Activated CD4-positive, alpha-beta T cell treated with anti-CD3 and anti-CD28 coated beads, Interleukin-2, amount 50 U/mL, for 24 hours (primary cell): ENCODE results near the gene CEP170B.

Experiments used
- DNase-seq, 2 donors: peaks; one replicate each; pipeline ENCODE4 v3.0.0-alpha.2; 2020; ENCODE audit warnings: low read depth in 1 of 2, low spot score in 1 of 2

The CEP170B gene

DNA sequence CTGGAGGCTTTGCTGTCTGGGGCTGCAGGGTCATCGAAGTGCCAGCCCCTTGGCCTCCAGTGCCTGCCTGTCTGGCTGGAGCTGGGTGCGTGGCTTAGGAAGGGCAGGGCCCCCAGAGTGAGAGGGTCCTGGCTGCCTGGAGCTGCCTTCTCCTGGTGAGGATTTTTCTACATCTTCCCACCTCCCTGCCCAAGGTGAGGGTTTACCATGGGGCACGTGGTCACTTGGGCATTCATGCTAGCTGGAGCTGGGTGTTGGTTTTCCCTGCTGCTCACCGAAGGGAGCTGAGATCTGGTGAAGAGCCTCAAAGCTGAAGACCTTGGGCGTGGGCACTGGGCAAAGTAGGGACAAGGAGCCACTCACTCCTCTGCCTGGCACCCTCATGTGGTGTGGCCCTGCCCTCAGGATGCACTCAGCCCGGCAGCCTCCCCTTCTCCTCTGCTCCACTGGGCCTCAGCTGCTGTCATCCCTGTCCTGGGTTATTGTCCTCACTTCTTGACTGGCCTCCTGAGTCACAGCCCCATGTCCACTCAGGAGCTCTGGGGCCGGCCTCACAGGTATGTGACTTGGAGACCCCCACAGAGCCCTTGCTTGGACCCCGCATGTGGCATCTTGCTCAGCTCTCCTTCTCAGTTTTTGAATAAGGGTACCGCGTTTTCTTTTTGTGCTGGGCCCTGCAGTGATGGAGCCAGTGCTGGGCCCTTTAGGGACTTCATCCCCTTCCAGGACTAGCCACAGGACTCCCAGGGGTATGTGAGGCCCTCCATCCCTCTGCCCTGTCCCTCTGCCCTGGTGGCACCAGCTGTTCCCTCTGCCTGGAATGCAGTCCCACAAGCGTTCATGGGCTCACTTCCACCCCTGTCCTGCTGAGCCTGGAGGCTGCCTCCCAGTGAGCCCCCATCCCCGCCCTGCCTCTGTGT lies 1.6 kb downstream of the CEP170B start:
- DNase-seq: no peak

DNA sequence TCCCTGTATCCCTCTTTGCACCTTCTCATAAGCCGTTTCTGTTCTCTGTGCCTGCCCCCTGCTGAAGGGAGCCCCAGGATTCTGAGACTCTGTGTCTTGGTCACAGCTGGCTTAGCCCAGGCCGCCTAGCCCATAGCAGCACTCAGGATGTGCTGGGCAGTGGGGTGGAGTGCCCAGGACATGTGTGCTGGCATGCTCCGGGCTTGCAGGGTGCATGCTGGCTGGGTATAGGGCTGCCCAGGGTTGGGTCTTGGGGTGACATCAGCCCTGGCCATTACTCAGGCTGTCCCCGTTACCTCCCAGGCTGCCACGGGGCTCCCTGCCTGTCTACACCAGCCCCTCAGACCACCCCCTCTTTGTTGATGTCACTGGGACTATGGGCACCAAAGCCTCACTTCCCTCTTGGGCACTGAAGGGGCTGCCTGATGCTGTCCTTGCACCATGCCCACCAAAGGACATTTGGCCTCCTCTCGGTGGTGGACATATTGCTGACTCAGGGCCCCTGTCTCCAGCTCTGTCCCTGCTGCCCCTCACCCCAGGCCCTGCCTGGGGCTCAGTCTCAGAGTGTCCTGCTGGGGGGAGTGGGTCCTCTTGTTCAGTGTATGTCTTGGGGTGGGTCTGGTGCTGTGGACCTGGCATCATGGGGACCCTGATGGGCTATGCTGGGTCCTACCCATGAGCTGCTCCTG lies 2.4 kb downstream of the CEP170B start:
- no peak for DNase-seq

DNA sequence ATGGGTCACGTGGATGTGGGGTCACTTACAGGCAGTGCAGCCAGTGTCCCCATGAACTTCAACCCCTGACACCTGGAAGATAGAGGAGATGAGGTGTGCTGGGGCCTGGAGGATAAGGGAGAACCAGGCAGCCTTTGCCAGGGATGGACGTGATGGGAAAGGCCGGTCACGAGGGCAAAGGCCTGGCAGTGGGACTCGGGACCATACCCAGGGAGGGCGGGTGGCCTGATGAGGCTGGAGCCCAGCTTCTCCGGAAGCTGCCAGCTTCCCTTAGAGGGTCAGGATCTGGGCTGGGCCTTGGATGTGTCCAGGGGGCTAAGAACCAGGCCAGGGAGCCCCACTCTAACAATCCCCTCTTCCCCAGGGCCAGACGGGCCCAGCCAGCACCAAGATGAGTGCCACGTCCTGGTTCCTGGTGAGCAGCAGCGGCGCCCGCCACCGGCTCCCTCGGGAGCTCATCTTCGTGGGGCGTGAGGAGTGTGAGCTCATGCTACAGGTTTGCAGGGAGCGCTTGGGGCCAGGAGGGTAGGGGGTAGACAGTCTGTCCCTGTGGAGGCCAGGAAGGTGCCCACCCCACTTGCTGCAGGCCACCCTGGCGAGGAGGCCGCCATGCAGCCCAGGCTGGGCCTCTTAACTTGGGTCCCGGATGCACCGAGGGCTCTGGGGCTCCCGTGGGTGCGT lies 3.1 kb downstream of the CEP170B start:
- no peak for DNase-seq

DNA sequence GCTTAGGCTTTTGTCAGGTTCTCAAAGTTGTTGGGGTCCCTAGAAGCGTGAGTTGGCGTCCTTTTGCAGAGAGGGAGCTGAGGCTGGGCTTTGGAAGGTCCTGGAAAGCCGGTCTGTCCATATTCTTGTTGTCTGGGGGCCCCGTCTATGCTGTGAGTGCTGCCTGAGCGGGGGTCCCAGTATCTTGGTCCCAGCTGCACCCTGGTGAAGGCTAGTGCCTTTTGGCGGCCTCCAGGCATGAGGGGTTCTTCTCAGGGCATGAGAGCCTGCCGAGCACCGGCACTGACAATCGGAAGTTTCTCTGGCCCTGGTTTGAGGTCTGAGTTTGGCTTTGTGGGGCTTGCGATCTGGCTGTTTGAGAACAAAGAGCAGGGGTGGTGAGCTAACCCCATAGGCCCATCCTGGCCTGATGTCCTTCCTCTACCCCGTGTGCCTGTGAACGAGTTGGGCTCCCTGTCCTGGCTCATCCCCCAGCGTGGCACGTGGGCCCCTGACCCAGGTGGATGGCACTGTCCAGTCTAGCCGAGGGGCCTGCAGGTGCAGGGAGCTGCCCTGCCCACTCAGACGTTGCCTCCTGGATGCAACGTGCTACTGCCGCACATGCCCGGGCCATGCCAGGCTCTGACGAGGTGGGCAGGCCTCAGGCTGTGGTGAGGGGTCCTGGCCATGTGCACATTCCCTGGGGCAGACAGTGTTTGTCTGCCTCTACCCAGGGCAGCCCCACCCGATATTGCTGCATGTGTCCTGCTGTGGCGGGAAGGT lies 3.9 kb downstream of the CEP170B start:
- DNase-seq: no peak

DNA sequence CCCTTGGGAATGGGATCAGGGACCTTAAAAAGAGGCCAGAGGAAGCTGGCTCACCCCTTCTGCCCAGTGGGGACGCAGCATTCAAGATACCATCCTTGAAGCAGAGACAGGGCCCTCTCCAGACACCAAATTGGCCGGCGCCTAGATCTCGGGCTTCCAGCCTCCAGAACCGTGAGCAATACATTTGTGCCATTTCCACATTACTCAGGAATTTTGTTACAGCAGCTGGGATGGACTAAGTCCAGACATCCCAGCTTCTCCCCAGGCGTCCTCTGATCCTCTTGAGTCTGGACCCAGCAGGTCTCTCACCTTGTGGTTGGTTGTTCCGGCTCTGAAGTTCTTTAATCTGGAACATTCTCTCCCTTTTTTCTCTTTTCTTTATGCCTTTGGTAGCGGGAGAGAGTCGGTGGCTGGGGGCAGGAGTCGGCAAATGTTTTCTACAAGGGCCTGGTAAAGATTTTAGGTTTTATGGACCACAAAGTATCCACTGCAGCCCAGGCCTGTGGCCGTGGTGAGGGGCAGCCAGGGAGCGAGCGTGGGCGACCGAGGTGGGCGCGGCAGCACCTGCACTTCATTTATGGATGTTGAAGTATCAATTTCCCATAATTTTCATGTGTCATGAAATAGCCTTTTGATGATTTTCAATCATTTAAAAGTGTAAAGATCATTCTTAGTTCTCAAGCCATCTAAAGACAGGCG lies 4.8 kb downstream of the CEP170B start:
- DNase-seq: no peak

DNA sequence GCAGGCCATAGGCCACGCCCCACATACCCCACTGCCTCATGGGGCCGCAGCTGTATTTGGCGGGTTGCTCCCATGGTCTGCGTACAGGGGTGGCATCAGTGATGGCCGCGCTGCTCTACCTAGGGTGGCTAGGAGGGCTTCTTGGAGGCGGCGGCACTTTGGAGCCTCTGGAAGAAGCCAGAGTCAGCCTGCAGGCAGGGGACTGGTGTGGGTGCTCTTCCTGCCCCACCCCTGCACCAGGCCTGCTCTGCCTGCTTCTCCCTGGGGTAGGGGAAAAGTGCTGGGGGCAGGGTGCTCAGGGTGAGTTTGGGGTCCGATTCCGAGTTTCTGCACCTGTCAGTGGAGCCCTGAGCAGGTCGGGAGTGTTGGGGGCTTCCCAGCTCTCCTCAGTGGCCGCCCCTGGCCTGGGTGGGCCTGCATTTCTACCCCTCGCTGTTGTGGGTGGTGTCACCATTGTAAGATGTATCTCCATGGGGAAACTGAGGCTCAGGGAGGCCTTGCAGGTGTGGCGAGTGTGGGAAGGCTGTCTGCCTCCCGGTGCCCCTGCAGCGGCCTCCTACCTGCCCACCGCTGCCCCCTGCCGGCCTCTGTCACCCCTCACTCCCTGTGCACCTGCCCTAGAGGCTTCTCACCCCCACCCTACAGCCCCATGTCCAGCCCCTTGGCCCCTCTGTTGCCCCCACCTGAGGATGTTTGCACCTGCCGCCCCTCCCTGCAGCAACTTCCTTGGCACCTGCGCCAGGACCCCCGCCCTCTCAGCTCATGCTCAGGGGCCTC lies 5.5 kb downstream of the CEP170B start:
- peak in 1 of 2 donors; percentile 20 for DNase-seq

DNA sequence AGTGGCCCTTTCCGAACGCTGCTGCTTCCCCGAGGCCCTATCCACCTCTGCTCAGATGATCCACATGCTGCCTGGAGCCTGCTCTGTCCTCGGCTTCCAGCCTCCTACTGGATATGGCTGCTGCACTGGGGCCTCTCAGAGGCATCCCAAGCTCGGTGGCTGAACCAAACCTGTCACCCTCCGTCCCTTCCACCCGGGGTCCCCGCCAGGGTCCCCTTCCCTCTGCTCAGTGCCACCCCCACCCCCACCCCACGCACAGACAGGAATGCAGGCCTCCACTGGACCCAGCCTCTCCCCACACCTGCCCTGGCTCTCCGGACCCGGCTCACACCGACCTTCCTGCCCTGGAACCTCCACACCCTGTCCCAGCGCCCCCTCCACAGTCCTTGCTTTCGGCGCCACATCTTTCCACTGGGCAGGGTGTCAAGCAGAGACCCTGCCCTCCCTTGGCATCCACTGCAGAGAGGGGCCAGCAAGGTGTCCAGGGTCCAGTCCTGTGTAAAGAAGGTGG lies 6.1 kb downstream of the CEP170B start:
- DNase-seq: no peak

DNA sequence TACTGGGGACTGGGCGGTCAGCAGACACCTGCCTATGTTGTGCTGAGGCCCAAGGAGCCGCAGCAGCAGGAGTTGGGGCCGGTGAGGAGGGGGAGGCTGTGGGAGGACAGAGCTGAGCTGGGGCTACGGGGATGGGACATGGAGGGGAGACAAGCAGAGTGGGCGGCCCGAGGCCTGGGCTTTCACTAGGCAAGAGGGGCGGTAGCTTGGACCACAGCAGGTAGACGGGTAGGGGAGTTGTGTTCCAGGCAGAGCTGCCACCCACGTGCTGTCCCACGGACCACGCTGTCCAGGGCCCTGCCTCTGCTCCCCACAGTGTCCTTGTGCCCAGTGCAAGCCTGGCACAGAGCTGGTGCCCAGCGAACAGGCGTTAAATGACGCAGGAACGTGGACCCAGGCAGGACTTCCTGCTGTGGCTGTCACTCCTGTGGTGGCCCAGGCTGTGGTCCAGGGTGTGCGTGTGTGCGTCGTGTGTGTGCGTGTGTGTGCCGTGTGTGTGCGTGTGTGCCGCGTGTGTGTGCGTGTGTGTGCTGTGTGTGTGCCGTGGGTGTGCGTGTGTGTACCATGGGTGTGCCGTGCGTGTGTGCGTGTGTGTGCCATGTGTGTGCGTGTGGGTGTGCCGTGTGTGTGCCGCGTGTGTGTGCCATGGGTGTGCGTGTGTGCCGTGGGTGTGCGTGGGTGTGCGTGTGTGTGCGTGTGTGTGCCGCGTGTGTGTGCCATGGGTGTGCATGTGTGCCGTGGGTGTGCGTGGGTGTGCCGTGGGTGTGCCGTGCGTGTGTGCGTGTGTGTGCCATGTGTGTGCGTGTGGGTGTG lies 6.8 kb downstream of the CEP170B start:
- no peak for DNase-seq

DNA sequence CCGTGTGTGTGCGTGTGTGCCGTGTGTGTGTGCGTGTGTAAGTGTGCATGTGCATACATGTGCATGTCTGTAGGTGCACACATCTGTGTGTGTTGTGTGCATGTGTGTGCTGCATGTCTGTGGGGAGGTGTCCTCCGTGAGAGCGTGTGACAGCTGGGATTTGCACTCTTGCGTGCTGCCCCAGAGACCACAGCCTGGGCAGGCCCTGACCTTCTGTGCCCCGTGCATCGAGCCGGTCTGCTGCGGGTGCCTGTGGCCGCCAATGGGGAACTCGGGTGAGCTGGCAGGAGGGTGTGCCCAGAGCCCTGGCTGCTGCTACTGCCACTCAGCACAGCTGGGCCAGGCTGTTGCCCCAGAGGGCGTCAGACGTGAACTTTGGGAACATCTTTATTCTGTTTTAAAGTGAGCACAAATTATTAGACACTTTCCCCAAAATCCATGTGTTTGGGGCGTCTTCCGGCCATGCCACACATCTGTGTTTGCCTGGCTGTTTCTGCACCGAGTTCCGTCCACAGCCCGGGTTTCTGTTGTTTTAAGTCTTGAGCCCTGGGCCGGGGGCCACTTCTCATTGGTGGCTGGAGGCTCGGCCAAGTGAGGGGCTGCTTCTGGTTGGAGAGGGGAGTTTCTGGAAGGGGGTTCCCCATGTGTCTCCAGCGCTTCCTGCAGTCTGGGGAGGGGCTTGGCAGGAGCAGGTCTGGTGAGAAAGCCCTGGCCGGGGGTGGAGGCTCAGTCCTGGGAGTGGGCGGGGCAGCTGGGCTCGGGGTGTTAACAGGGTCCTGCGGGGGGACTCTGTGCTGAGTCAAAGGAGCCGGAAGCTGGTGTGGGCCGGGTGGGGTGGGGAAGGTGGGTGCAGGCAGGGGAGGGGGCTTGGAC lies 7.6 kb downstream of the CEP170B start:
- DNase-seq: no peak

DNA sequence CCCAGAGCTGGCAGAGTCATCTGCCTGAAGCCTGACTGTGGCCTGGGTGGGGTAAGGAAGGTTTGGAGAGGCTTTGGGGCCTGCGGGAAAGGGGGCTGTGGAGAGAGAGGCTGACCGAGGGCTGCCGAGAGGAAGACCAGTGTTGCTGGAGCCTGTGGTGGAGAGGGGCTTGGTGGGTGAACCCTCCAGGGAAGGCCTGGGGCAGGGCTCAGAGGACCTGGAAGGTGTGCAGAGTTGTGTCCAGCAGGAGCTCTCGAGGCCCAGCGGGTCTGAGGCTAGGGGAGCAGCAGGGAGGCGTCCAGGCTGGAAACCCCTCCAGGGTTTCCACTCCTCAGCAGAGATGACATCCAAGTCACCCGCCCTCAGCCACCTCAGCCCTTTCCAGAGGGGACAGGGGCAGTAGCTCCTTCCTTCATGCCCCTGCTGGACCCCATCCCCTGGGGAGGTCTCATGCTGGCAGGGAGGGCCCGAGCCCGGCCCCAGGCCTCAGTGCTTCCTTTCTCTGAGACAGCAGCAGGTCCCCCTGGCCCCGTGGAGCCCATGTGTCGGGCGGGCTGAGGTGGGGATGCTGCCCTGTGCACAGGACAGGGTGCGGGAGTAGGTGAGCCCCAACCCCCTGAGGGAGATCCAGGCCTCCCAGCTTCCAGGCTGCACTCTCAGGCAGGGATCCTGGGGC lies 8.4 kb downstream of the CEP170B start:
- no peak for DNase-seq

DNA sequence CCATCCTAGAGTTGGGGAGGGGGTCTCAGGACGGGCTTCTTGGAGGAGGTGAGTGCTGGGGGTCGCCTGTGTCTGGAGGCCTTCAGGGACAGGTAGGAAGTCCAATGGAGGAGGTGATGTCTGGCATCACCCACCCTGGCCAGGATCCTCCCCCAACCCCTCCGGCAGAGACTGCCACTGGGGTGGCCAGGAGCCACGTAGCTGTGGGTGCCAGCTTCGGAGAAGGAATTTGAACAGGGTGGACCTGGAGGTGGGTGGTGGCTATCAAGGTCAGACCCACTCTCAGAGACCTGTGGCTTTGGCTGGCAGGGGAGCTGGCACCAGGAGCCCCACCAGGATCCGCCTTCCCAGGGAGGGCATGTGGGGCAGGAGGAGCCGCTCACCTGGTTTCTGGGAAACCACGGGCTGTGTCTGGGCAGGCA lies 9.1 kb downstream of the CEP170B start:
- no peak for DNase-seq

DNA sequence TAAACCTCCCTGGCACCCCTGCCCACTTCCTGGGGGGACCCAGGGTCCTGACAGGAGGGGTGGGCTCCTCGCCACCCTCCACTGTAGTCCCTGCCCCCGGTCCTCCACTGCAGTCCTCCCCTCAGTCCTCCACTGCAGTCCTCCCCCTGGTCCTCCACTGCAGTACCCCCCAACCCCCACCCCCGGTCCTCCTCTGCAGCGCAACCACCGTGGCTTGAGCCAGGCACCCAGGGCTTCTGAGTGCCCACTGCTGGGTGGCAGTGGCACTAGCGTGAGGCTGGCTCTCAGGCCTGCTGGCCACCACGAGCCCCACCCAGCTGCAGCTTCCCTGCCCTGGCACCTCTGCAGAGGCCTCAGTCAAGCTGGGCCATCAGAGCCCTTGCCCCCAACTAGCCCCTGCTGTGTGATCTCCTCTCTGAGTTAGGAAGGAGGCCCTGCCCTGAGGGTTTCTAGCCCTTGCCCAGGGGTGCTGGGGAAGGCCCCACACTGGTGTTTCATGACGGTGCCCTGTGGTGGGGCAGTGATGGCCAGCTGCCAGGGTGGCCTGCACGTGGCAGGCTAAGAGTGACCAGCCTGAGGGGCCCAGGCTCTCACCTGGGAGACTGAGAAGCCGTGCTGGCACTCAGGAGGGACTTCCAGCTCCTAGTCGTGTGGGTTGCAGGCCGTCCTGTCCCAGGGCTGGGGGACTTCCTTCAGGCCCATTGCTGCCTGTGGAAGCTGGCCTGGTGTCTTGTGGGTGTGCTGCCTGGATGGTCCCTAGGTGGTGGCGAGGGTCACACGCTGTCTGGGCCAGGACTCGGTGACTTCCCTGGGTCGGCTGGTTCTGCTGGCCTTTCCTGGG lies 9.7 kb downstream of the CEP170B start:
- DNase-seq: no peak

DNA sequence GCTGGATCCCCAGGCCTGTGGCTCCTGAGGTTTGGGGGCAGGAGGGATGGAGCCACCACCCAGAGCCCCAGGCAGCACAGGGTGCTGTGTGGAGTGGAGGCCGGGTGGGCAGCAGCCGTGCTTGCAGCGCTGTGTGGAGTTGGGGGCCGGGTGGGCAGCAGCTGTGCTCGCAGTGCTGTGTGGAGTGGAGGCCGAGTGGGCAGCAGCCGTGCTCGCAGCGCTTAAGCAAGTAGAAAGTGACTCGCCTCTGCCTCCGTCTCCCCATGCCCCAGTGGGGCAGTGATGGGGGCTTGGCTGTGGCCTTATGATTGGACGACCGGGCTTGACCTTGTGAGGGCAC lies 10.3 kb downstream of the CEP170B start:
- no peak for DNase-seq

DNA sequence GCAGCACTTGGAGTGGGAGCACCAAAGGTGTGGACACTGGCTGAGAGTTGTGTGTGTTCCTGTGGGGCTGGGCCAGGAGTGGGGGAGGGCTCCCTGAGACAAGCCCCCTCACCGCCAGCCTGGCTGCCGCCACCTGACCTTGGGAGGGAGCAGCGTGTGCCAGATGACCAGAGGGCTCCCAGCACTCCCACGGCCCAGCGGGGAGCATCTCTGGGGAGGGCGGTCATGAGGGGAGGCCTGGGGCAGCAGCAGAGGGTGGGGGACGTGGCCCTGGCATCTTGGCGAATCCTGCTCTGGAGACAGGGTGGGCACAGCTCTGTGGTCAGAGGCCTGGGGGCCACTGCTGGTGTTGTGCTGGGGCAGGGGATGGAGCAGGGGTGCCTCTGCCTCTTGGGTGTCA lies 10.7 kb downstream of the CEP170B start:
- no peak for DNase-seq

DNA sequence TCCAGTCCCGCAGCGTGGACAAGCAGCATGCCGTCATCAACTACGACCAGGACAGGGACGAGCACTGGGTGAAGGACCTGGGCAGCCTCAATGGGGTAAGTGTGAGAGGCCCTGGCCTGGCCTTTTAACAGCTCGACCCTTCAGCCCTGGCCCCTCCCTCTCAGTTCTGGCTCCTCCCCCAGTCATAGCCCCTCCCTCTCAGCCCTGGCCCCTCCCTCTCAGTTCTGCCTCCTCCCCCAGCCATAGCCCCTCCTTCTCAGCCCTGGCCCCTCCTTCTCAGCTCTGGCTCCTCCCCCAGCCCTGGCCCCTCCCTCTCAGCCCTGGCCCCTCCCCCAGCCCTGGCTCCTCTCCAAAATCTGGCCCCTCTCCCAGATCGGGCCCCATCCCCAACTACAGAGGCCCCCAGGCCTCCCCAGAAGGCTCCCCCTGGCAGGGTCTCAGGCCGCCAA lies 11.2 kb downstream of the CEP170B start:
- no peak for DNase-seq

DNA sequence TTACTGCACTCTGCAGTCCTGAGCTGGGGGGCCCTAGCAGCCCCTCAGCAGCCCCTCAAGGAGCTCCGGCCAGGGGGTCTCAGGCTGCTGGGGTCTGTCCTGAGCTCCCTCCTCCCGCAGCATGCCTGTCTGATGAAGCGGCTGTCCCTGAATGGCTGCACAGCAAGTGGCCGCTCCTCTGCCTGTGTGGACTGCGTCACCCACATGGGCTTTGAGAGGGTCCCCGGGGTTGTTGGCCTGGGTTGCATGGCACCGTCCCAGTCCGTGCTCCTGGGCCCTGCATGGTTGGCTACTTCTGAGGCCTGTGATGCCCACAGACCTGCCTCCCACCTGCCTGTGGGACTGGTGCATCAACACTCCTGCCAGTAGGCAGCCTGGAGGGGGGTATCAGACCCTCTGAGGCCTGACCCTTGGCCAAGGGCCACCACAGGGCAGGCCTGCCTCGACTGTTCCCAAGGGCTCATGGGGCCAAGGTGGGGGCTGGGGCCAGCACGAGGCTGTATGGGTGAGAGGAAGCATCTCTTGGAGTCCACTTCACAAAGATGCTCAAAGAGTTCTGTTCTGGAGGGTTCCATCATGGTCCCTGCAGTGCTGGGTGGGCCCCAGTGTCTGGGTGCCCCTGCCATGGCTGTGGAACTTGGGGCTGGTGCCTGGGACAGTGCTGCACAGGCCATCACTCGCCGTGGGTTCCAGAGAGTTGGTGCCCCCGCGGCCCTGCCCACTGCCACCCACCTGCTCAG lies 12.2 kb downstream of the CEP170B start:
- DNase-seq: no peak
